ENCODE results near the gene CD300LF. TPM values are rescaled to one million over a fixed set of nuclear protein-coding genes. Genes with fewer than 3 reads are reported as not detected.

CD300LF gene
- polyA plus RNA-seq, 3 donors: 0.28 to 0.83 (median 0.47) TPM

- DNase-seq (ENCODE audit: extremely low read depth in 1 of 11, low read depth in 9 of 11, low spot score in 4 of 11): no peak
Measured at GRCh38 chr17:74663561-74663960, 49.2 kb downstream of the CD300LF start.

DNA sequence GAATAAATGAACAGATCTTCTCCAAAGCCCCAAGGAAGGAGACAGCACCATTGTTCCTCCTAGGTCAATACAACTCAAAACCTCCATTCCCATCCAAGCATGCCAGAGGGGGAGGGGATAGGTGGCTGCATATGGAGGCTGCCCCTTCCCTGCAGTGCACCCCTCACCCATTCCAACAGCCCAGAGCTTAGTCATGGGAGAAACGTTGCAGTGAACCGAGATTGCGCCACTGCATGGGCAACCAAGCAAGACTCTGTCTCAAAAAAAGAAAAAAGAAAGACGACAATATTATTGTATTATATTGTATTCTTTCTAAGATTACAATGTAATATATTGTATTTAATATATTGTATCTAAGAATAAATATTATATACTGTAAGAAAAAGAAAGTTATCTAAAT lies 52.8 kb downstream of the CD300LF start:
- no peak for DNase-seq (ENCODE audit: extremely low read depth in 1 of 11, low read depth in 9 of 11, low spot score in 4 of 11)

DNA sequence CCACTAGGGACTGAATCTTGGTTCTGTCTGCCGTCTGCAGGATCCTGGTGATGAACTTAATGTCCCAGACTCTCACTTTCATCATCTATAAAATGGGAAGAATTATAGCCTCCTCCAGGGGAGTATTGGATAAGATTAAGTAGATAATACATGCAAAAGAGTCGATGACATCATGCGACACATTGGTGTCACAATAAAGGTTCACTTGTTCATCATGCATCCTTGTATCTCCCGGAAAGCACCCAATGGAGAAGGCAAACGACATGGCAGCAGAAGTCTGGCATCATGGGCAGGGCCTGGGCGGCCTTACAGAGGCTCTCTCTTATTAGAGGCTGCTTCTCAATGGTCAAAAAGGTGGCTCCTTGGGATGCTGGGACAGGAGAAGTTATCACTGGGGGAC lies 54.1 kb downstream of the CD300LF start:
- no peak for DNase-seq (ENCODE audit: extremely low read depth in 1 of 11, low read depth in 9 of 11, low spot score in 4 of 11)

DNA sequence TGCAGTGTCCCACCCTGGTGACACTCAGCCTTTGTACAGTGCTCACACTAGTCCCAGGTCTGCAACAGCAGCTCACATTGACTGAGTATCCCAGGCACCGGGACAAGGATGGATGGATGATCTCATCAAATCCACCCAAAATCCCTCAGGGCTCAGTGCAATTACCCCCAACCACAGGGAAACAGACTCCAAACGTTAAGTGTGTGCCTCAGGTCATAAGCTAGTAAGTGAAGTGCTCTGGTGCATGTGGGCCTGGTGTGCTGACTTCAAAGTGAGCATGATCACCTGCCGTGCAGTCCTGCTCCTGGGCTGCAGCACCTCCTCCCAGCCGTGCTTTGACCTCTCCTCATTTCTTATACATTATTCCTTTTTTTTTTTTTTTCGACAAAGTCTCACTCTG lies 58.0 kb downstream of the CD300LF start:
- DNase-seq (ENCODE audit: extremely low read depth in 1 of 11, low read depth in 9 of 11, low spot score in 4 of 11): no peak

DNA sequence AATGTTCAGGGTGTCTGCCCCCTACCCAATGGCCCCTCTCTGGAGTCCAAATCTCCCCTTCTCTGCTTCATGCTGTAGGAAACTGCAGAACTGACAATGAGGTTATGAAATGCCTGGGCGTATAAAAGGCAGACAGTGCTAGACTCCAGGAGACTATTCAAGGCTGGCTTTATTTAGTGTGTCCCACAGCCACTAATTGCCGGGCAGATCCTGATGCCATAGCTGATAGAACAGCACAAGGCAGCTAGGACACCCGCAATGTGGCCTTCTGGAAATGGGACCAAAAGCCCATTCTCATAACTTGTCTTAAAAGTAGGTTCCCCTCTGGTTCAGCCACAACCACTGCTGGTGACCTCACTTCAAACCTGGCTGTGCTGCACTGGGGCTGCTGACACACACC lies 60.7 kb downstream of the CD300LF start:
- no peak for DNase-seq (ENCODE audit: extremely low read depth in 1 of 11, low read depth in 9 of 11, low spot score in 4 of 11)

DNA sequence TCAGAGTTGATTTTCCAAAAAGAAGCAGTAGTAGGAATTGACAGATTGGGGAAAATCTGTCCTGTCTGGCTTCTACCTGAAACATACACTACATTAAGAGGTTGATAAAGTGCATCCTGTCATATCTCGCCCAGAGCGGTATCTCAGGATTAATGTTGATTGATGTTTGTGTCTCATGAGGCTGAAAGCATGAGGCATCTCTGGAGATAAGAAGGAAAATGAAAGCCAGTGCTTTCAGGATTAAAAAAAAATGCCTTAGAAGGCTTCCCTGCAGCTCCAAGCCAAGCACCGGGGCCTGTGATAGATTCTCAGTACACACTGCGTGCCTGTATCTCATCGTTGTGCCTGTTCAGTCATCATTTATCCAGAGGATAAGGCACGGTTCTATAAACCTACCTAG lies 62.8 kb downstream of the CD300LF start:
- DNase-seq (ENCODE audit: extremely low read depth in 1 of 11, low read depth in 9 of 11, low spot score in 4 of 11): no peak

DNA sequence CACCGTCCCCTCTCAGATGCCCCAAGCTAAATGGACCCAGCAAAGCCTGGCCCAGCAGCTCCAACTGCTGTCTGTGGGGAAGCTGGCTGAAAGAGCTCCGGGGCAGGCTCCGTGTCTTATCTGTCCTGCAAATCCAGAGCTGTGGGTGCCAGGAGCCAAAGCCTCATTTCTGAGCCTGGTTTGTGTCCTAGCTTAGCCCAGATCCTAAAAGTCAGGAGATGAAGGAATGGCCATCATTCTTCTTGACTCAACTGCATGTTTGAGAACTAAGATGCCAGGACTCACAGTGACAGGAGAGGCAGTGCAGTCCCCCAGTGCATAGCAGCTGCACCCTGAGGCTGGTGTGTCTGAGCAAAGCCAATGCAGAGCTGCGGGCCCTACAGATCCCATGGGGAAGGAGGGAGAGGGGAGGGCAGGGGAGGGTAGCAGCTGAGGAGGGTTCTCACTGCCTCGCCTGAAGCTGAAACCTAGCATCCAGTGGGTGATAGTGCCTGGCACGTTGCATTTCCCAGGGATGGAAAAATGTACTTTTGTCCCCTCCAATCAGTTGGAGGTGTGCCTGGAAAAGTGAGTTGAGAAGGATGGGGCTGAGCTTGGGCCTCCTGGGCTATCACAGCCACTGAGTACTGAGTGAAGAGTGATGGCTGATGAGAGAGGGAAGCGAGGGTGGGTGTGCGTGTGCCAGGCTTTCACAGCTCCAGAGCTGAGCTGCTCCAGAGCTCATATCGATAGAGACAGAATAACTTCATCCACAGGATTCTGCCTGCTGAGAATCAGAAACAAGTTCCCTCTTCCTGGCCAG lies 64.7 kb downstream of the CD300LF start:
- no peak for DNase-seq (ENCODE audit: extremely low read depth in 1 of 11, low read depth in 9 of 11, low spot score in 4 of 11)

GRCh38 chr17:74646231-74646630 lies 66.5 kb downstream of the CD300LF start:
- DNase-seq (ENCODE audit: extremely low read depth in 1 of 11, low read depth in 9 of 11, low spot score in 4 of 11): no peak

DNA sequence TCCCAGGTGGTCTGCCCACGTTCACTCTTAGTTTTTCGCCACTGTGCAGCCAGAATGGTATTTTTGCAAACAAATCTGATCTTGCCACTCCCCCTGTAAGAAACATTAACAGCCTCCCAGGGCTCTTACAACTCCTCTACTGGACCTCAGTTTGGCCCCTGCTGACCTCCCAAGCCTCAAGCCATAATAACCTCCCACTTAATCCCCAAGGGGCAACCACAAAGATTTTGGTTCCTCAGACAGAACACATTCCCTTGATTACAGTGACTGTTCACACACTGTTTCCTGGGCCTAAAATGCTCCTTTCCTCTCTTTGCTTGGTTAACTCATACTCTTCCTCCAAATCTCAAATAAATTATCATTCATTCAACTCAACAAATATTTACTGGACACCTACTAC lies 67.7 kb downstream of the CD300LF start:
- DNase-seq (ENCODE audit: extremely low read depth in 1 of 11, low read depth in 9 of 11, low spot score in 4 of 11): no peak

DNA sequence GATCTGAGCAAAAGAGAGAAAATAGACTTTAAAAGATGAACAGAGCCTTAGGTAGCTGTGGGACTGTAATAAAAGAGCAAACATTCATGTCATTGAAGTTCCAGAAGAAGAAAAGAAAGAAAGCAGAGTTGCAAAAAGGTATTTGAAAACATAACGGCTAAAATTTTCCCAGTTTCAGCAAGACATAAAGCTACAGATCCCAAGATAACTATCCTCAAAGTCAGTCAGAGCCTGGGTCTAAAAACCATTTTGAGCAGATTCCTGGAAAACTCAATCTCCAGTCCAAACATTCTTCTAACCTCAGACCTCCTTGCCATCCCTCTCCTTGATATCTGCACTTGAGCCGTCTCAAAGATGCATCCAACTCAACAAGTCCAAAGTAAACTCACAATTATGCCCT lies 68.3 kb downstream of the CD300LF start:
- DNase-seq (ENCODE audit: extremely low read depth in 1 of 11, low read depth in 9 of 11, low spot score in 4 of 11): no peak

Other genes with a start within 250 kb of the CD300LF start
- 1 to 10 TPM in 2 of 3 donors, under 1 TPM in 1; 1.00 to 2.8 (median 1.8) TPM for gene CD300A, start 246.3 kb downstream of the CD300LF start, polyA plus RNA-seq (ENCODE audit: insufficient read length in 3 of 3)
- under 1 TPM; 0.17 to 0.44 (median 0.20) TPM for gene CD300LB, start 181.4 kb downstream of the CD300LF start, polyA plus RNA-seq (ENCODE audit: insufficient read length in 3 of 3)
- under 1 TPM; 0.34 to 0.59 (median 0.54) TPM for gene CD300C, start 166.8 kb downstream of the CD300LF start, polyA plus RNA-seq (ENCODE audit: insufficient read length in 3 of 3)
- gene CD300H, start 145.4 kb downstream of the CD300LF start, polyA plus RNA-seq (ENCODE audit: insufficient read length in 3 of 3): under 1 TPM in 1 of 3 donors, not detected in 2; 0.42 TPM
- not detected for gene CD300LD, start 120.6 kb downstream of the CD300LF start, polyA plus RNA-seq (ENCODE audit: insufficient read length in 3 of 3)
- gene CD300E, start 89.2 kb downstream of the CD300LF start, polyA plus RNA-seq (ENCODE audit: insufficient read length in 3 of 3): under 1 TPM; 0.16 to 0.42 (median 0.33) TPM
- gene RAB37, start 24.3 kb upstream of the CD300LF start, polyA plus RNA-seq (ENCODE audit: insufficient read length in 3 of 3): 1 to 10 TPM; 5.3 to 6.7 (median 6.2) TPM
- 100 to 1,000 TPM; 158 to 197 (median 171) TPM for gene NHERF1, start 35.7 kb upstream of the CD300LF start, polyA plus RNA-seq (ENCODE audit: insufficient read length in 3 of 3)
- 10 to 100 TPM; 40.8 to 54.9 (median 46.7) TPM for gene NAT9, start 63.4 kb upstream of the CD300LF start, polyA plus RNA-seq (ENCODE audit: insufficient read length in 3 of 3)
- gene GRIN2C, start 147.0 kb upstream of the CD300LF start, polyA plus RNA-seq (ENCODE audit: insufficient read length in 3 of 3): under 1 TPM; 0.16 to 0.36 (median 0.32) TPM
- 1 to 10 TPM; 5.6 to 8.7 (median 8.6) TPM for gene FDXR, start 160.1 kb upstream of the CD300LF start, polyA plus RNA-seq (ENCODE audit: insufficient read length in 3 of 3)
- under 1 TPM; 0.25 to 0.67 (median 0.29) TPM for gene FADS6, start 180.7 kb upstream of the CD300LF start, polyA plus RNA-seq (ENCODE audit: insufficient read length in 3 of 3)
- gene USH1G, start 210.3 kb upstream of the CD300LF start, polyA plus RNA-seq (ENCODE audit: insufficient read length in 3 of 3): 1 to 10 TPM in 1 of 3 donors, under 1 TPM in 2; 0.56 to 1.2 (median 0.70) TPM
- not detected for gene OTOP2, start 211.3 kb upstream of the CD300LF start, polyA plus RNA-seq (ENCODE audit: insufficient read length in 3 of 3)
- gene OTOP3, start 223.0 kb upstream of the CD300LF start, polyA plus RNA-seq (ENCODE audit: insufficient read length in 3 of 3): not detected